Anterior cingulate cortex (tissue), 58 donors: ENCODE results near the gene MEDAG.

Source experiments
- DNase-seq, 58 donors: peaks; one replicate each; lab custom pipeline; 2025; lab: John Stamatoyannopoulos, UW

MEDAG gene

DNA sequence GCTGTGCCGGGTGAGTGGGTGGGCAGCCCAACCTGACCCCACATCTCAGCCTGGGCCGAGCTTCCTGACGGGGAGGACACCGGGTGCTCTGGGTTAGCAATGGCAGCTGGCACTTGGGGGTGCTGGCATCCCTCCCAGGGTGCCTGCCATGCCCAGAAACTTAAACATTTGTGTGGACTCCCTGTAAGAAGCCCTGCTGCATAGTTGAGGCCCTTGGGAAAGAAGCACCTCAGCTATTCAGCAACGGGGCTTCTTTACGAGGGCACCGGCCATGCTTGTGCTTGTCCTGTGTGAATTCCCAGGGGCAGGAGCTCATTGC, 33.8 kb upstream of the MEDAG start:
- DNase-seq, result peak in 1 of 58 donors; percentile 61

DNA sequence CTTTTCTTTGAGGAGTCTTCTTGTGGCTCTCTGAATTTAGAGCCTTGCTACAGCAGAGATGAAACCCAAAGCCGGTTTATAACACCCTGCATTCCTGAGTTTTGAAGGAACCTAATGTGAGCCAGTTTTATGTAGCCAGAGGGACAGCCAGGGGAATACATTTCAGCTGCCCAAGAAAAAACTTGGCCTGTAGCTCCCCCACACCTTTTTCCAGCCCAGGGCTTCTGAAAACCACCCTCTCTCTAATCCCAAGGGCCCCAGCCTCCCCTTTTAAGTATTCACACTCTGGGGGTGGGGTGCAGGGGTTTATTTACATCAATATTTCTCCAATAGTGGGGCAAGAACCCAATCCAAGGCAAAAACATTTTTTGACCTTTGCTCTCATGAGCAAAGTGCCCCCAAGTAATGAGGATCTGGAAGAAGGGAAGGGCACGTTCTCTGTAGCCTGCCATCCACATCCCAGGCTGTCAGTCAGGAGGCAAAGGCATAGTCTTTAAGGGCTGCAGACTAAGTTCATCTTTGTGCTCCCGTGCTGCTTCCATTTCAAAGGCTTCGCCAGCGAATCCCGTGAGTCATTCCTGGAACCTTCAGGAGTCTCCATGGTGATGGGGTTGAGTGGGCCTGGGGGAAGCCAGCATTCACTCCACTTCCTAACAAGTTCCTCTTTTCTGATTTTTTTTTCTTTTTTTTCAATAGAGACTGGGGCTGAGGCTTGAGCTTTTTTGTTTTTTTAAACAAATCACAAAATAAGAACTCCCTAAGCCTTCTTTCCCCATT, 33.2 kb upstream of the MEDAG start:
- peak in 35 of 58 donors; percentile 9 to 76 (median 29) for DNase-seq

DNA sequence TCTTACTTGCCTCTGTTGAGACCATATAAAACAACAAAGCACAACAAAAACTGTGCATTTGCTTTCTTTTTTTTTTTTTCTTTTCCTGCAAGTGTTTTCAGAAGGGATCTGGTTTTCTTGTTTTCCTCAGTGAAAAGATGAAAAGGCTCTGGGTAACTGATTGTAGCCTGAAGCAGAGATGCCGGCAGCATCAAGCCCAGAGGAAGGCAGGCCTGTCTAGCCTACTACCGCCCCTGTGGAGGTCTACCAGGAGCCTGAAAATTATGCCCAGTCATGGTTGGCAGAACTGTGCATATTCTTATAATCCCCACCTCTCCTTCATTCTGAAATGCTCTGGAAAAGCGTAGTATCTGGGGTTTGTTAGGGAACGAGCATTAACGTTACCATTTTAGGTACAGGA, 32.6 kb upstream of the MEDAG start:
- DNase-seq, result no peak

DNA sequence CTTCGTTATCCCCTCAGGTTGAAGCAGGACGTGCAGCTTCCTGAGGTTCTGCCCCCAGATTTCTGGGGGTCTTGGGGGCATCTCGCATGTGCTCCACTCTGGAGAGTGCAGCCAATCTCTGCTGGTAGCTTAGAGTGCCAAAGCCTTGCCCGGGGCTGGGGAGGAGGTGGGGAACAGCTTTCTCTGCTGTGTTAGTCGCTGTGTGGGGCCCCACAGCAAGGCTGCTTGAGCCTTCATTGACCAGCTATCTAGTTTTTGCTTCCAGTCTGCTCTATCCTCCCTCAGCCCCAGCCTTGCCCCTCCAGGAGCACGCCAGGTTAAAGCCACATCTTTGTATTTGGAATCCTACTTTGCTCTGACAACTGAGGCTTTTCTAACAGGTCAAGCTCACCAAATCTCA, 32.0 kb upstream of the MEDAG start:
- DNase-seq, result no peak

DNA sequence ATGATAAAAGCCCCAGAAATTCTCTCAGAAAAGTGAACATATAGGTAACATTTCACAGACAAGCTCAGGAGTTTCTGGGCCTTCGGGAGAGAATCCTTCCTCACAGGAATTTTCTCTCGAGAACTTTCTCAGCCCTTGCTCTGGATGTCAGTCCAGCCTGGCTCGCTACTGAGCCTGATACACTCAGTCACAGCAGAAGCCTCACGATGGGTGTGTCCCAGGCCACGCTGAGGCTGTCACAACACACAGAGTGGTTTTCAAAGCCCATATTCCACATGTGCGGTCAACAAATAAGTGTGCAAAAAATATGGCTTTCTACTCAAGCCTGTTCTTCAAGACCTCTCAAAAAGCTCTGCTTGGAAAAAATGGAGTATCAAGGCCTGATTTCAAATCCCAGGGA, 31.5 kb upstream of the MEDAG start:
- no peak for DNase-seq

DNA sequence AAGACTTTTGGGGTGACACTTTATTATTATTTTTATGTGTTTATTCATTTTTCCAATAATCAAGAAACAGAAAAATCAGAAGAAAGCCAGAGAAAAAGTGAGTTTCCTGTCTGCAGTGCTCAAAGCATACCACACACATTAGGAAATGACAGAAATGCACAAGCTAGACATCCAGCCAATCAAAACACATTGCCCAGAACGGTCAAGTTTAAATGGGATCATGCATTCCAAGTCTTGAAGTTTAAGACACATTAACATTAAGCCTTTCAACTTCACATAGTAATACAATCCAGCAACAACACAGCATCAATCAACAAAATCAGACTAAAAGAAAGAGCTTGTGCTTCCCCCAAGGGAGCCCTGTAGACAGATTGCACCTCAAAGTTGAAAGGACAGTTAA, 28.7 kb upstream of the MEDAG start:
- no peak for DNase-seq

DNA sequence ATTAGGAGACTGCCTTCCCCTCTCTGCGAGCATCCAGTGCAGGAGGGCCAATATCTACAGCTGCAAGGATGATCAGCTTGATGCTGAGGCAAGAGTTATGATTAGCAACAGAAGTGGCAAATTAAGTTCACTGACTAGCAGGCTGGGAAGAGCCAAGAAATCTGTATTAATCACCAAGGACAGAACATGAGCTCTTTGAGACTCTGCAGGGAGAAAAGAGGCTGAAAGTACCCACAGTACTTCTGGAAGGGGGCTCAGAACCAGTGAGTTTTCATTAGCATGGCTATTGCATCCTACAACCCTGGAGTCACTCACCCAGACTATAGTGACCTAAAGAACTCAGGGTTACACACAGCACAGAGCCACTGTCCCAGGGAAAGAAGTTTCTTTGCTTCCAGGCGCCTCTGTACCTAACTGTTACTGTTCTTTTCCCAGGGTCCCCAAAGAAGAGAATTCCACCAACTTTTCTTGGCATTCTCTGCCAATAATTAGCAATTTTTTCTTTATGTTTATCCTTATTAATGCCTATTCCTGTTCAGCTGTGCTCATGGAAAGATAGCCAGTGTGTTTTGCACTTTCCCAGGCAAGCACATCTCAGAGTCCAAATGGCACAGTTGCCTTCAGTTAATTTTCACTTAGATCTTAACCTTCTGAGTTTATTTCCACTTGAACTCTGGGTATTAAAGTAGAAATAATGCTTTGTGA, 25.8 kb upstream of the MEDAG start:
- no peak for DNase-seq

DNA sequence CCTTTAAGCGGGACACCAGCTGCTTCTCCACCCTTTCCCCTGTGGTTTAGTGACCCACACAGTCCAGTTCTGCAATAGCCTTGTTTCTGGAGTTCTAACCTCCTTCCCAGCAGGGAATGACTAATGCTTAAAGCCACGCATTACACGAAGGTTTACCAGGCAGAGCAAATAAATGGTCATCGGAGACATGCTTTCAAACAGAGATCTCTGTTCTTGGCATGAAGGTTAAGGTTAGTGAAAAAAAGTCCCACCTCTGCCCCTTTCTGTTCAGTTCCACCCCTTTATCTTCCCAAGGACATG, 25.3 kb upstream of the MEDAG start:
- no peak for DNase-seq

DNA sequence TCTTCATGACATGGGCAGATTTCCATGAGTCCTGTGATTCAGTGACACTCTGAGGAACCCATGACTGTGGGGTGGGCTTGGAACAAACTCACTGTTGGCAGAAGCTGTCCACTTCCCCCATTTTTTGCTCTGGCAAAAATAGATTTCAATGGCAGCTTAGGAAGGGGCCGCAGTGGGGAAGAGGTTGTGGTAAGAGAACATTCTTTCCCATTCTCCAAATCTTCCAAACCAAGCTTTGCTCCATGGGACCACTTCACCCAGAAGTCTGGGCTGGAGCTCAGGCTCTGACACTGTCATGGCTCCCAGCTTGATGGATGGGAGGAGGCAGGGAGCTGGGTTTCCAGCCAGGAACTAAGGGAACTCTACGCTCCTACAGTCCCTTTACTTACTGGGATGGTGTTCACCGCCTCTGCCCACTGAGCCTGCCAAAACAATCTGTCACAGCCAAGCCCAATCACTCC, 24.9 kb upstream of the MEDAG start:
- peak in 5 of 58 donors; percentile 19 to 34 (median 24) for DNase-seq

DNA sequence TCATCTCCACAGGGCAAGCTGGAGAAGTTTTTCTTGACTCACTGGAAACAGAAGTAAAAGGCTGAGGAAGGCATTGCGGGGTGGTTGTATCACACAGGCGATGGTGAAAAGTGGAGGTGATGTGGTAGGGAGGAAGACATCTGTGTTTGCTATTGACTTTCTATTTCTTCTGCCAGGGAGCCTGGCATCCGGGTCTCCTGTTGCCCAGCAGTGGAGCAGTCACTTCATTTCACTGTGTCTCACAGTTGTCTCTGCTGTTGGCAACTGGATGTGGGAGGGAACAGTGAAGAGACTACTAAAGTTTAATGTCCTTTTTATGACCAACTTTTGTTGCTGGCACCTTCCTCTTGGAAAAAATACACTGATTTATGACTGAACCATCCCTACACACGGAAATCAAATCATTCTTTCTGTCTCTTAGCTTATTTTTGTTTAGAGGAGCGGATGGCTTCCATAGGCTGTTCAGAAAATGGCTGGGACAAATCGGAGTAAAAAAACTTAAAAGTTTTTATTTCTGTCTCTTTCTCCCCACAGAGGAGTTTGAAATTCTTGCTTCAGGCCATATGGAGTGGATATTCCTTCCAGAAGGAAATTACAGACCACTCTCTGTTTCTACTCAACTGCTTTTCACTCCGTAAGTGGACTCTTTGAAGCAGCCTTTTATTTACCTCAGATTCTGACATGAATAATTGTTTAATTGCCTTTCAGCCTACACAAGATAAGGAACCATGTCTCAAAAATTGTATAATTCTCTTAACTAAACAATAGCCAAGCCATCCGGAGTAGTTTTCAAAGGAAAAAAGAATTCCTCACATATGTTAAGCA, 23.8 kb upstream of the MEDAG start:
- DNase-seq, result no peak

DNA sequence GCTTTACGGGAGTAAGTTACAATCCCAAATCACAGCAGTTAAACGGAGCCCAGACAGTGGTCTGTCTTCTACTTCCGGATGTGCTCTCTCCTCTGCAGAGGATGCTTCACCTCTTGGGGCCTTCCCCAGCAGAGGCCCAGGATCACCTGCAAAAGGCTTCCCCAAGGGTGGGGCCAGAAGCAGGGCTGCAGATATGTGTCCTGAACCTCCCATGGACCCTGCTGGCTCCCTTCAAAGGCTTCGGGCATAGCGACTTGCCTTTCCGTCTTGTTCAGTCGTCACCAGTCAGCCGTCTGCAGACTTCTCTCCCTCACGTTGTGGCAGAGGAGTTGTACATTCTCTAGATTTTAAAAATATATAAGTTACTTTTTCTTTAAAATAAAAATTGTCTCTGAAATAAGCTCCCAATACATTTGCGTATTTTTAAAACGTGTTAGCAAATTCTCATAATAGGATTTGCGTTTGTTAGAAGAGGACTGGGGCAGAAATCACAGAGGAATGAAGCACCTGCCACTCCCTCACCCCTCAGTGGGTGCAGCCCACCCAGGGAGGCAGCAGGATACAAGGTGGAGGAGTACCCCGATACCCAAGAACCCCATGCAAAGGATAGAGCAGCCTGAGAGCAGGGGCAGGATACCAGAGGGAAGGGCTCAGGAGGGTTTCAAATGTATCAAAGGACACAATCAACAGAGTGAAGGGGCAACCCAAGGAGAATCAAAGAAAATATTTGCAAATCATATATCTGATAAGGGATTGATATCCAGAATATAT, 22.9 kb upstream of the MEDAG start:
- no peak for DNase-seq

DNA sequence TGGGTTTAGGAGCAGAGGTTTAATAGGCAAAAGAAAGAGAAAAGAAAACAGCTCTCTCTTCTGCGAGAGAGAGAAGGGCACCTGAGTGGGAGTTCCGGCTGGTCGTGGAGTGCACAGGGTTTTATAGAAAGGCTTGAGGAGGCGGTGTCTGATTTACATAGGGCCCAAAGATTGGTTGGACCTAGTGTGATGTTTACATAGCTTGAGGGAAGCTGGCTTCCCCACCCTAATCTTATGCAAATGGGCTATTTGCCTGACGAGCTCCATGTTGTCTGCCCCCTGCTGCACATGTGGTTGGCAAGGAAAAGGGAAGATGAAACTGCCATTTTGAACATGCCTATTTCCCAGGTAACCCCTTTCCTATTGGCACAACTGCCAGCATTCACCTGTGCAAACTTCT, 21.5 kb upstream of the MEDAG start:
- DNase-seq, result no peak

DNA sequence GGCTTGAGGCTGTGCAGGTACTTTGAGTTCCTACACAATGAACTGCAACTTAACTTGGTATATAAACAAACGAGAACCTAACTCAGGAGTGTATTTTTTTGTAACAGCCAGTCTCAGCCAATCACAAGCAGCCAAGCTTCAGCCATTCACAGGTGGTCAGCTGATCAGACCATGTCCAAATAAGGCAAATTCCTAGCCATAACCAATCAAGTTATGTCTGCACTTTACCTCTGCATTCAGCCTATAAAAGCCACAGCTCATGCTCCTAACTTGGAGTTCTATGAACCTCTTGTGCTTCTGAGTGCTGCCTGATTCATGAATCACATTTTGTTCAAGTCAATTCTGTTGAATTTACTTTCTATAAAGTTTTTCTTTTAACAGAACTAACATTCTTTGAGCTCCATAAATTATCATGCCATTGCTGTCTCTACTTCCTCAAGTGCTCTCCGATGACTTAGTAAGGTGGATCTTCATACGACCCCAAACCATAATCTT, 16.8 kb upstream of the MEDAG start:
- DNase-seq, result no peak

DNA sequence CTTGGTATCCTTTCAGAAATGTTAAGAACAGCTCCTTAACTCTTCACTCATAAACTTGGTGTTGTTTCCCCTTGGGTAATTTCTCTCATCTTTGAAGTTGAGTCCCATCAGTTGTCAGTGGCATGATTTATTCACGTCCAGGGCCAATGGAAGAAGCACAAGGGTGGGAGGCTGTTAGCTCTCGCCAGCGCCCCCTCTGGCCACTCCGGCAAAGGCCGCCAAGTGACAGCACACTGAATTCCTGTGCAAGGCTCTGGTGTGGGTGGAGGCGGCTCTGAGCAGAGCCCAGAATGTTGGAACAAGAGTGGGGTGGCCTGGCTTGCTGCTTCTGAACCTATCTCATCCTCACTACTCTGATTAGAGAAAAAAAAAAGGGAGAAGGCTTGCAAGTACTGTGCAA, 13.1 kb upstream of the MEDAG start:
- DNase-seq, result no peak

DNA sequence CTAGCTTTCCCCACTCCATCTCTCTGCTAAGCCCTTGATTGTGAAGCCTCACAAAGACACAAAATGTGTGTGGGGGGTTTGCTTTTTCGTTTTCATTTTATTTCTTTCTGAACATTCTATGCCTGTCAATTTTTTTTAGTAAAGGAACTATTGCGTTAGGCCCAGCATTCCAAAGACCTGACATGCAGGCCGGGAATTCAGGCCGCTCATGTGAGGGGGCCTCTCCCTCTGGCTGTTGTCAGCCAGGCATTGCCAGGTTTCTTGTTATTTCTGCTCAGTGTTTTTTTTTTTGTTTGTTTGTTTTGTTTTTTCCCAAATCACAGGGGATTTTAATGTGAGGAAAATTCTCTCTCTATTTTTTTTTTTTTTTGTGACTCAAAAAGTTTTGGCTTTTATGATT, 10.3 kb upstream of the MEDAG start:
- DNase-seq, result no peak

DNA sequence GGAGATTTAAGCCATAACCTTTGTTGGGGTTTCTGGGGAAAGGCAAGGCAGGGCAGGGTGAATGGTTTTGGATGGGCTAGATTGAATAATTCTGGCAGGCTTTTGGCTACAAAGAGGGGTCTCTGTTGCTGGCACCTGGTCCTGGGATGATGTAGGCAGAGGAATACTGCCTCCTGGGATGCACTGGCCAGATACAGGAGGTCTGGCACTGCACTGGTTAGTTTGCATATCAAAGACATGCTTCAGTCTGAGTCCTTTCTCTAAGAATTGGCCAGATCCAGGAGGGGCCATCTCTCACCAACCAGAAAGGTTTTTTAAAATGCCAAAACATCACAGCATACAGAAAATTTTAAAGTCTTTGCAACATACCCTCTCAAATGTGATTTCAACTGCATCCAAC, 8.0 kb upstream of the MEDAG start:
- DNase-seq, result no peak

DNA sequence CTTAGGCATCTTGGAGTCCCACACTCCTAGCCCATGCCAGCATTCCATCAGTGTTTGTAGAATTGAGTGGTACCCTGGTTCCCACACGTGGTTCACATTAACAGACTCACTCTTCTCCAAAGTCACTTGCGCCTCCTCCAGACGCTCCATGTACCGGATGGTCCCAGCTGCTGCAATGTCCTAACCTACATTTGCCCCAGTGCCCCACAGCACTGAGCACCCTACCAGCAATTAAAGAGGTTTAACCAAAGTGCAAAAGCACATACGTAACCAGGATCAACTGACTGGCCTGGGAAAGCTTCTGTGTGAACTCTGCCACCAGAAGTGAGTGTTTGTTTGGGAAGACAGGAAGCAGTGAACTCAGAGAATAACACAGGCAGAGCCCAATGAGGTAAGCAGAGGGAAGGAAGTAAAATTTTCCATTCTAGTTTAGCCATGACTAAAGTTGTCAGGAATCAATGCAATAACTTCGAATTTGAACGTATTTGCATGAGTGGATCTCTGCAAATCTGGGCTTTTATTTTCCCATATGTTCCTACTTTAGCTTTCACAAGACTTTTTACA, 7.3 kb upstream of the MEDAG start:
- DNase-seq, result no peak

DNA sequence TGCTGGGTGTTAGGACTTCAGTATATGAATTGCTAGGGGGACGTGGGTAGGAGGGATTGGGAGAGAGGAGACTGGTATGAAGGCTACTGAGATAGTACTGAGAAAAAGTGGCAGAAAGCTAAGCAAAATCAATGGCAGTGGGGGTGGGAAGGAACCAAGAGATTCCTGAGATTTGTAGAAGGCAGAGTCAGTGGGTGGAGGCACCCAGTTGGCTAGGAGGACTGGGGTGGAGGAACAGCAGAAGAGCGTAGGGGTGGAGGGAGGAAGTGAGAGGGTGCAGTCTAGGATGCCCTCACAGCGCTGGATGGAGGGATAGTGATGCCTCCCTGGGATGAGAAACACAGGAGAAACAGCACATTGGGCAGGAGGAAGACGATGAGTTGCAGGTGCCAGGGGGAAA, 5.6 kb upstream of the MEDAG start:
- DNase-seq, result no peak

DNA sequence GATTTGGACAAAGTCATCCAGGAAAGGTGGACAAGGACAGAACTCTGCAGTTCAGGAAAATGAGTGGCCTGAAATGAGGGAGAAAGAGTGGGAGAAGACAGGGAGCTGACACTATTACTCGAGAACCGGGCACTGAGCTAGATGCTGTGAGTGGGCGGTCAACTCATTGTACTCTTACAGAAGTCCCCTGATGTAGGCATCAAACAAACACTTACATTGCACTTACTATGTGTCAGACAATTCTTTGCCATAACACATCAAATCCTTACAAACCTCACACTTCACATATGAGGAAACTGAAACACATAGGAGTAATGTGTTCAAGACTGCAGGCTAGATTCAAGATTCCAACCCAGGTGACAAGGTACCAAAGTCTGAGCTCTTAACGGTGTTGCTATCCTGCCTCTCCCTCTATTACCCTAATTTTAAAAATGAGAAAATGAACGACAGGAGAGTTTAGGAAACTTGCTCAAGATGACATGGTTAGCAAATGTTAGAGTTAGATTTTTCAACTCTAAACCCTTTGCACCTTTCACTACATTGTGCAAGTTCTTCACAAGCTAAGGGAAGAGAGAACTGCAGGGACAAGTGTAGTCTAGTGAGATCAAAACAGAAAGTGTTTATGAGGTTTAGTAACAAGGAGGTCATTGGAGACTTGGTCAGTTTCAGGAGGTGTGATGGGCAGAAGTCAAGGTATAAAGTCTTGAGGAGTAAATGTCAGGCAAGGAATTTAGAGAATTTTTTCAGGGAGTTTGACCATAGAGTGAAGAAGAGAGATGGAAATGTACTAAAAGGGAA, 4.9 kb upstream of the MEDAG start:
- no peak for DNase-seq

DNA sequence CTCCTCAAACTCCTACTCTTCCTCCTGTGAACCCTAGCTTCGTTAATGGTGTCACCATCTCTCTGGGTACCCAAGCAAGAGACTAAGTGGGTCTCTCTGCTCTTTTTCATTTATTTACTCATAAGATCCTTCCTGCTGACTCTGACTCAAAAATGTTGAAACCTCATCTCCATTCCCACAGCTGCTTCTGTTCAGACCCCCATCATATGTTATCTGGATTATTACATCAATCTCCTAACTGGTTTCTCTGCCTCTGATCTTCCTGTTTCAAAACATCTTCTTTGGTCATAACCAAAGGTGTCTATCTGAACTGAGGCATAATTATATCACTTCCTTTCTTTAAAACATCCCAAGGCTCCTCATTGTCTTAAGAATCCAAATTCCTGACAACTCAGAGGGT, 2.0 kb upstream of the MEDAG start:
- DNase-seq, result no peak
